Psoas muscle (tissue), 8 donors: ENCODE results near the gene CCDC18. TPM values are rescaled to one million over a fixed set of nuclear protein-coding genes. Genes with fewer than 3 reads are reported as not detected.

Source experiments
- ATAC-seq, 4 donors: fragments of 200-7000 bp; cut with Tn5 transposase; one replicate each; pipeline ENCODE4 v1.9.1; 2020; ENCODE audit warnings: moderate library complexity in 3 of 4, mild to moderate bottlenecking in 2 of 4
- DNase-seq, 2 donors: peaks; one replicate each; pipeline ENCODE4 v3.0.0-alpha.2; 2020
- H3K27ac ChIP-seq: fragments of 200-600 bp; one replicate; pipeline ENCODE4 v1.8.0; 2022
- H3K27me3 ChIP-seq, 3 donors: fragments of 200-600 bp in 1 of 3; one replicate each; pipeline versions ENCODE4 v1.6.1 to v1.8.0; 2013 to 2022; ENCODE audit warnings: low read length in 2 of 3, mild to moderate bottlenecking in 2 of 3, moderate library complexity in 1 of 3; ENCODE audit not compliant: insufficient read depth in 3 of 3
- H3K36me3 ChIP-seq, 2 donors: fragments of 200-600 bp in 1 of 2; one replicate each; pipeline versions ENCODE4 v1.6.1 to v1.8.0; 2013 to 2022; ENCODE audit warnings: low read depth in 1 of 2, mild to moderate bottlenecking in 1 of 2, moderate library complexity in 1 of 2; ENCODE audit not compliant: insufficient read depth in 1 of 2
- H3K4me1 ChIP-seq: fragments of 200-600 bp; one replicate; pipeline ENCODE4 v1.8.0; 2022
- H3K4me3 ChIP-seq: fragments of 200-600 bp; one replicate; pipeline ENCODE4 v1.8.0; 2022; ENCODE audit warnings: mild to moderate bottlenecking
- H3K9me3 ChIP-seq: fragments of 200-600 bp; one replicate; pipeline ENCODE4 v1.8.0; 2022
- whole genome bisulfite sequencing, 3 donors: extraction: QIAGEN DNeasy Blood & Tissue Kit; methylation state at CpG; one replicate each; pipeline versions ENCODE4 v1.1.6 to v1.1.7; 2013; 5-methylcytosine and 5-hydroxymethylcytosine counted together
- intact Hi-C, 2 donors: fragments of 100-400 bp; cut with DNase I; formaldehyde crosslinking; loops; one replicate each; pipeline versions ENCODE4 v1.11.0 to v1.14.2; 2022
- polyA plus RNA-seq, 3 donors: library from polyadenylated mRNA; stranded (reverse); fragments of 200-250 nt; gene quantifications; one replicate each; pipeline ENCODE4 v1.2.3, GENCODE V29; 2013
- total RNA-seq, 4 donors: library from RNA; stranded (reverse); fragmentation: NEBNext Ultra II Directional in 2 of 4; extraction: Animal tissue kit (Norgen Biotek cat#: 25700) in 2 of 4; gene quantifications; one replicate each; pipeline versions ENCODE4 v1.2.1 to v1.2.4, GENCODE V29; 2021 to 2023
- TF ChIP-seq, protein P1 (sequence below): fragments of 200-600 bp; IDR thresholded peaks from one replicate; pipeline ENCODE4 v1.8.0; 2022; ENCODE audit warnings: antibody characterized with exemption
- donor health status: healthy with polysubstance abuse.
- donor health status: DM: no; HTN: no; CAD: no; lungs with moderate emphysema.
- donor health status: Bipolar disorder and iron deficiency.
- donor health status: healthy.
- donor health status: DM: yes; HTN: yes; CAD: no.
- donor health status: DM: no; HTN: no; CAD: no.
- donor health status: DM: no; HTN: no; CAD: no.
- donor health status: DM: yes; HTN: yes; CAD: no.

Gene CCDC18
- total and polyA plus RNA-seq, 7 donors, result 3.1 to 4.6 (median 4.0) TPM

GRCh38 chr1:93221913-93222312, 41.4 kb downstream of the CCDC18 start:
- peaks cover 0 to 26% of the 10 kb centered on the region in 2 donors for H3K36me3 ChIP-seq
- no peaks in the 10 kb centered on the region for H3K27me3 ChIP-seq
- H3K4me1 ChIP-seq, result no peaks in the 10 kb centered on the region
- TF ChIP-seq, protein P1, sequence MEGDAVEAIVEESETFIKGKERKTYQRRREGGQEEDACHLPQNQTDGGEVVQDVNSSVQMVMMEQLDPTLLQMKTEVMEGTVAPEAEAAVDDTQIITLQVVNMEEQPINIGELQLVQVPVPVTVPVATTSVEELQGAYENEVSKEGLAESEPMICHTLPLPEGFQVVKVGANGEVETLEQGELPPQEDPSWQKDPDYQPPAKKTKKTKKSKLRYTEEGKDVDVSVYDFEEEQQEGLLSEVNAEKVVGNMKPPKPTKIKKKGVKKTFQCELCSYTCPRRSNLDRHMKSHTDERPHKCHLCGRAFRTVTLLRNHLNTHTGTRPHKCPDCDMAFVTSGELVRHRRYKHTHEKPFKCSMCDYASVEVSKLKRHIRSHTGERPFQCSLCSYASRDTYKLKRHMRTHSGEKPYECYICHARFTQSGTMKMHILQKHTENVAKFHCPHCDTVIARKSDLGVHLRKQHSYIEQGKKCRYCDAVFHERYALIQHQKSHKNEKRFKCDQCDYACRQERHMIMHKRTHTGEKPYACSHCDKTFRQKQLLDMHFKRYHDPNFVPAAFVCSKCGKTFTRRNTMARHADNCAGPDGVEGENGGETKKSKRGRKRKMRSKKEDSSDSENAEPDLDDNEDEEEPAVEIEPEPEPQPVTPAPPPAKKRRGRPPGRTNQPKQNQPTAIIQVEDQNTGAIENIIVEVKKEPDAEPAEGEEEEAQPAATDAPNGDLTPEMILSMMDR, result no peak
- intact Hi-C loops, result no loop called here
- no peak overlapping the region for H3K4me3 ChIP-seq
- DNase-seq (no peak), ATAC-seq (no peak)
- H3K27ac ChIP-seq, result no peak overlapping the region
- no peaks in the 10 kb centered on the region for H3K9me3 ChIP-seq
- 94 to 96% (median 95%) methylated on average over 3 of the region's 3 CpGs for WGBS, 3 donors

GRCh38 chr1:93223023-93223675, 42.6 kb downstream of the CCDC18 start:
- no peak overlapping the region for H3K27ac ChIP-seq
- no peaks in the 10 kb centered on the region for H3K27me3 ChIP-seq
- peaks cover 0 to 26% of the 10 kb centered on the region in 2 donors for H3K36me3 ChIP-seq
- H3K4me1 ChIP-seq, result no peaks in the 10 kb centered on the region
- intact Hi-C loops, result no loop called here
- DNase-seq (no peak), ATAC-seq (no peak)
- H3K9me3 ChIP-seq, result no peaks in the 10 kb centered on the region
- H3K4me3 ChIP-seq, result no peak overlapping the region
- TF ChIP-seq, protein P1, result no peak
- WGBS, 3 donors, result 90 to 99% (median 95%) methylated on average over 2 of the region's 2 CpGs

DNA sequence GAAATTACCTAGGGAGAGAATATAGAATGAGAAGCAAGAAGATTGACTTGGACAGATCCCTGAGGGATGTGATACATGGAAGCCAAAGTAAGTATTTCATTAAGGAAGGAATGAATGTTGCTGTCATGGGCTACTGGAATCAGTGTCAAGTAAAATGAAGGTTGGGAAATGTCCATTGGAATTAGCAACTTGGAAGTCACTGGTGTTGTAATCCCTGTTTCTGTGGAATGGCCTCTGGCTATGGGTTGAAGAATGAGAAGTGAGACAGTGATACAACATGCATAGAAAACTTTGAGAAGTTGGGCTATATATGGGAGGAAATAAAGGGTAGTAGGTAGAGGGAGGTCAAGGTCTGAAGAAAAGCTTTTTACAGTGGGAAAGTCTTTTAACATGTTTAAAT, 54.7 kb downstream of the CCDC18 start:
- ATAC-seq, result no peak
- TF ChIP-seq, protein P1, result no peak
- no peak overlapping the region for H3K4me3 ChIP-seq
- DNase-seq, result no peak
- H3K4me1 ChIP-seq, result no peaks in the 10 kb centered on the region
- no peaks in the 10 kb centered on the region for H3K9me3 ChIP-seq
- H3K36me3 ChIP-seq, result peaks cover 0 to 10% of the 10 kb centered on the region in 2 donors
- no peaks in the 10 kb centered on the region for H3K27me3 ChIP-seq
- H3K27ac ChIP-seq, result no peak overlapping the region
- intact Hi-C loops, result no loop called here

DNA sequence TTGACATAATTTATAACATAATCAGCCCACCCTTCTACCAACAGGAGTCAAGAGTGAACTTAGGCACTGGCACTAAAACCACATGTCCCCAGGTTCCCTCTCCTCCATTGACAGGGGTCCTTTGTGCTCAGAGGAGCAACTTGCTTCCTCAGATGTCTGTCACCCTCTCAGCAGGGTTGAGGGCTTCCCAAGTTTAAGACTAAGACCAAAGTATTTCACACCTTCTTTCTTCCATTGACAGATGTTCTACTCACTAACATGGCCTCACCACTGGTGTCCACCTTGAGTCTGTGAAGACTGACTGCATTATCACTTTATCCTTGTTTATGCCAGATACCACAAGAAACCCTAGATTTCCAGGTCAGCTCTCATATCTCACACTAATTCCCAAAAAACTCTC, 56.5 kb downstream of the CCDC18 start:
- ATAC-seq (no peak), DNase-seq (no peak)
- Histone ChIP-seq H3K4me3 (no peak overlapping the region), H3K4me1 (no peaks in the 10 kb centered on the region), H3K9me3 (no peaks in the 10 kb centered on the region), H3K36me3 (peaks cover 0 to 16% of the 10 kb centered on the region in 2 donors), H3K27ac (no peak overlapping the region), H3K27me3 (no peaks in the 10 kb centered on the region)
- intact Hi-C loops, result no loop called here
- TF ChIP-seq, protein P1, result no peak

DNA sequence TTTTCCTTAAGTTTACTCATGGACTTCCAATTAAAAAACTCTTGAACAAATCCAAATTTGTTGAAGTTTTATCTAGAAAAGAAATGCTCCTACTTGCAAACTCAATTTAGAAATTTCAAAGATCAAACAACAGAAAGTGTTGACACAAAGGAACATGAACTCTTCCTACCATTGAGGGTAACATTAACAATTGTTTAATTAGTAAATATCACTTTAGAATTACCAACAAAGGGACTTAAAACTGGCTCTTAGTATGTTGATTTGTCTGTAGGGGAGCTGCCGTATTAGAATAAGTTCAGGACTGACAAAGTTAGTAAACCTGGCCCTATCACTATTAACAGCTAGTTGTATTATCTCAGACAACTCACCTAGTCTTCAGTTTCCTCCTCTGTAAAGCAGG, 57.9 kb downstream of the CCDC18 start:
- H3K27ac ChIP-seq, result no peak overlapping the region
- H3K4me3 ChIP-seq, result no peak overlapping the region
- ATAC-seq (no peak), DNase-seq (no peak)
- H3K36me3 ChIP-seq, result peaks cover 0 to 16% of the 10 kb centered on the region in 2 donors
- H3K4me1 ChIP-seq, result no peaks in the 10 kb centered on the region
- intact Hi-C loops, result no loop called here
- 99 to 100% (median 100%) methylated on average over 1 of the region's 1 CpG for WGBS, 3 donors
- TF ChIP-seq, protein P1, result no peak
- no peaks in the 10 kb centered on the region for H3K27me3 ChIP-seq
- H3K9me3 ChIP-seq, result no peaks in the 10 kb centered on the region
